HG03060 (cell line): ENCODE measurements around the gene AGFG1.
"Not testable (repeated sequence)": the region's sequence is repeated elsewhere in the genome, so short reads cannot be mapped to it uniquely, and the experiment has no call there.

ENCODE experiments used
- ATAC-seq: cut with Tn5 transposase; IDR thresholded peaks from one replicate; pipeline ENCODE4 v1.9.1; 2021; ENCODE audit warnings: low read depth, moderate number of reproducible peaks; ENCODE audit not compliant: unreplicated experiment

The AGFG1 gene

DNA sequence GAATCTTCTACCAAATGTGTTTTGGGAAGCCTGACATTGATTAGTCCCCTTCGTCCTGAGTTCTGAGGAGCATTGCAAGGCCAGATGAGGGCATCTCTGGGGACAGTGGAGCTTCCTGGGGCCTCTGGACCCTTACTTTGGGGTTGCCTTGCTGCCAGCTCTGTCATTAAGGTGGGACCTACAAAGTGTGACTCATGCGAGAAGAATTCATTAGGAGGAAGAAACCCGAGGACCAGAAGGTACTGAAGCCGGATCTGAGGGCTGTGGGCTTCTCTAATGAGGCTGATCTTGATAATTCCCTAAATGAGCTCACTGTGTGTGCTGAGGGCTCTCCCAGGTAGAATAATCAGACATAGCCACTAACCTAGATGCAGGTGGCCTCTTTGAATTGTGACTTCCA, 126.0 kb downstream of the AGFG1 start:
- no peak for ATAC-seq

DNA sequence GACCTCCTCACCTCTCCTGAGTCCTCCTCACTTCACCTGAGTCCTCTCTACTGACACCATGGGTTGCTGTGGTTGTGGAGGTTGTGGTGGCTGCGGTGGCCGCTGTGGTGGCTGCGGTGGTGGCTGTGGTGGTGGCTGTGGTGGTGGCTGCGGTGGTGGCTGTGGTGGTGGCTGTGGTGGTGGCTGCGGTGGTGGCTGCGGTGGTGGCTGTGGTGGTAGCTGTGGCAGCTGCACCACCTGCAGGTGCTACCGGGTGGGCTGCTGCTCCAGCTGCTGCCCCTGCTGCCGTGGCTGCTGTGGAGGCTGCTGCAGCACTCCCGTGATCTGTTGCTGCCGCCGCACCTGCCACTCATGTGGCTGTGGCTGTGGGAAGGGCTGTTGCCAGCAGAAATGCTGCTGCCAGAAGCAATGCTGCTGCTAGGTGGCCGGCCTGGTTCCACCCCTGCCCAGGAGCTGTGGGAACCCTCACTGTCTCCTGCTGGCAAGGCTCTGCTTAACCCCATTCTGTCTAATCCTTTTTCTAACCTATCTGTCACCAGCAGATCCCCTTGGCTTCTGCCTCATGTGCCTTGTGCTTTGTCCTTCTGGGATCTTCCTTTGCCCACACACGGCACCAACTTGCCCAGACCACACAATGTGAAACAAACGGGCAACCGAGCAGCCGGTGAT, 127.0 kb downstream of the AGFG1 start, which contains the start of gene SCYGR2:
SCYGR2 (plus strand) TSS at position 59 of the 669 bp plus-strand sequence; CDS start at position 59, 0 bp downstream.
- not testable (repeated sequence) for ATAC-seq

DNA sequence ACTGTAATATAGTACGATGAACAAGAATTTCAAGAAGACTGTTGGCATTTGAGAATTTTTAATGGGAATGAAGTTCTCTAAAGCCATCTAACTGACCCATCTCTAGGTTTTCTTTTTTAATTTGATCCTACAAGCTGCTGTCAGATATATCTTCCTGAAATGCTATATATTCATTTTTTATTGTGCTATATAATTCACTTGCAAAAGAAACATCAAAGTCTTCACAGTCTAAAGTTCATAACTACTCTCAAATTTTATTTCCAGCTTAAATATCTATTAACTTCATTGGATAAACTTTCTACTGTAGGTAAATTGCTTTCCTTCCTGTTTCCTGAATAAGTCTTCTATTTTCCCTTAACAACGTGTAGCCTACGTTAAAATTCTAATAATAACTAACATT, 130.4 kb downstream of the AGFG1 start:
- ATAC-seq, result no peak

DNA sequence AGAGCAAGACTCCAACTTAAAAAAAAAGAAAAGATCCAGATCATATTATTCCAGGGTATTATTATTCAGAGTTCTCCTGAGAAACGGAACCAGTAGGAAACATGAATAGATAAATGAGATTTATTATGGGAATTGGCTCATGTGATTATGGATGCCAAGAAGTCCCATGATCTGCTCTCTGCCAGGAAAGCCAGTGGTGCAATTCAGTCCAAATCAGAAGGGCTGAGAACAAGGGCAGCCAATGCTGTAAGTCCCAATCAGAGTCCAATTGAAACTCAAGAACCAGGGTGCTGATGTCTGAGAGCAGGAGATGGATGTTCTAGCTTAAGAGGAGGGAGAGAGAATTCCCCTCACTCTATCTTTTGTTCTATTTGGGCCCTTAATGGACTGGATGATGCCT, 134.5 kb downstream of the AGFG1 start:
- no peak for ATAC-seq

GRCh38 chr2:227607941-227608340, 136.0 kb downstream of the AGFG1 start:
- ATAC-seq, result no peak

DNA sequence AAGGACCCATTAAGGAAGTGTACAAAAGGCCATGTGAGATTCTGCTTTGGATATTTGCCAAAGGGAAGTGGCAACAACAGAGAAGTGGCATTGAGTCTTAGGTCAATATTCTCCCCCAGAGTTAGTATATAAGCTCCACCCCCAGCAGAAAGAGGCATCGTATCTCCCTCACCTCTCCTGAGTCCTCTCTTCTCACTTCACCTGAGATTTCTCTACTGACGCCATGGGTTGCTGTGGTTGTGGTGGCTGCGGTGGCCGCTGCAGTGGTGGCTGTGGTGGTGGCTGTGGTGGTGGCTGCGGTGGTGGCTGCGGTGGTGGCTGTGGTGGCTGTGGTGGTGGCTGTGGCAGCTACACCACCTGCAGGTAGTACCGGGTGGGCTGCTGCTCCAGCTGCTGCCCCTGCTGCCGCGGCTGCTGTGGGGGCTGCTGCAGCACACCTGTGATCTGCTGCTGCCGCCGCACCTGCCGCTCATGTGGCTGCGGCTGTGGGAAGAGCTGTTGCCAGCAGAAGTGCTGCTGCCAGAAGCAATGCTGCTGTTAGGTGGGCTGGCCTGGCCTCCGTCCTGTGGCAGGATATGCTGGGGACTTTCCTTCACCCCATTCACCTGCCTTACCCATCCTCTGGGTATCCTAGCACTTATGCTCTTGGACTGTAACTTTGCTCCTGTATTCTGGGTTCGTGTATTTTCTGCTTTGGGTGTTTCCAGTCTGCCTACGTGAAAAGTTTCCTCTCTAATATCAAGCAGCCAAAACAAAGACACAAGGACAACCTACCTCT, 136.8 kb downstream of the AGFG1 start:
- peak; percentile 58 for ATAC-seq

DNA sequence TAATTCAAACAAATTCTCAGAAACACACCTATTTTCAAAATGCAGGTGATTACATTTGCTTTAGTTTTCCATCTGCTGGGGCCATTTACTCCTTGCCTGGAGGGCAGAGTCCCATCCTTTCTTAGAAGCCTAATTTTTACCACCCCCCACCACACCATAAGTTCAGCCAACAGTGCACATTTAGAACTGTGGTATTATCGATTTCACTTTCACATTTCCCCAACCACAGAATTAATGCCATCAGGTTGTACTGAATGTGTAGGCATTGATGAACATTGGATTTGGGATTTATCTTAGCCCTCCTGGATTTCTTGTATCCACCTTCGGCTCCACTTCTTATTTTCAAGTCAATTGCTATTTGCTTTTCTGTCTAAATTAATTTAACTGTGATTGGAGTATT, 138.2 kb downstream of the AGFG1 start:
- no peak for ATAC-seq
